HEK293 (cell line): ENCODE measurements around the gene CLK1.

Source experiments
- CTCF ChIA-PET: fragments of 350-600 bp; formaldehyde crosslinking; extraction: SDS; loops from one replicate; lab custom pipeline; 2021; ENCODE audit warnings: antibody characterized with exemption; lab: Yijun Ruan, JAX
- POLR2A ChIA-PET: fragments of 300-600 bp; formaldehyde crosslinking; extraction: SDS; loops from one replicate; lab custom pipeline; 2020; ENCODE audit warnings: antibody characterized with exemption, inconsistent platforms; lab: Yijun Ruan, JAX
- H3K27ac ChIP-seq: fragments of 200-500 bp; sonication (Bioruptor generic); 2 replicates; pipeline ENCODE4 v1.5.1; 2014; ENCODE audit warnings: low read depth, low read length, control low read depth, inconsistent platforms; ENCODE audit errors: extremely low read depth
- H3K36me3 ChIP-seq, 2 experiments: fragments of 200-500 bp in 1 of 2; sonication (Bioruptor generic) in 1 of 2; 1 replicate in 1 of 2; 2 replicates in 1 of 2; pipeline ENCODE4 v1.5.1; 2014 to 2017; ENCODE audit warnings: inconsistent platforms in 2 of 2, low read length in 2 of 2; ENCODE audit not compliant: control insufficient read depth in 2 of 2, insufficient read depth in 1 of 2
- H3K4me1 ChIP-seq: fragments of 200-500 bp; sonication (Bioruptor generic); 2 replicates; pipeline ENCODE4 v1.5.1; 2014; ENCODE audit warnings: mild to moderate bottlenecking, low read length, inconsistent platforms; ENCODE audit not compliant: control insufficient read depth, insufficient read depth
- H3K4me3 ChIP-seq: 2 replicates; pipeline ENCODE4 v1.5.1; 2011; ENCODE audit warnings: low read depth, mild to moderate bottlenecking, control low read depth, low read length, moderate library complexity
- H3K9me3 ChIP-seq: fragments of 200-500 bp; sonication (Bioruptor generic); 2 replicates; pipeline ENCODE4 v1.5.1; 2014; ENCODE audit warnings: low read depth, low read length, inconsistent platforms; ENCODE audit not compliant: control insufficient read depth, insufficient read depth
- BCL6B ChIP-seq: fragments of 450-650 bp; formaldehyde crosslinking; IDR thresholded peaks from 2 replicates; pipeline ENCODE4 v1.5.1; 2017; ENCODE audit warnings: missing biosample characterization, missing genetic modification characterization
- GLI2 ChIP-seq: fragments of 450-650 bp; formaldehyde crosslinking; IDR thresholded peaks from 2 replicates; pipeline ENCODE4; 2017; ENCODE audit warnings: missing biosample characterization, missing genetic modification characterization, low read depth, borderline replicate concordance
- GLI4 ChIP-seq: fragments of 450-650 bp; formaldehyde crosslinking; IDR thresholded peaks from 2 replicates; pipeline ENCODE4 v1.5.1; 2016; ENCODE audit warnings: missing biosample characterization, missing genetic modification characterization
- IKZF3 ChIP-seq: fragments of 450-650 bp; IDR thresholded peaks from 2 replicates; pipeline ENCODE4 v1.5.0; 2018; ENCODE audit warnings: missing biosample characterization, mild to moderate bottlenecking, missing genetic modification characterization, moderate library complexity
- OSR2 ChIP-seq: fragments of 450-650 bp; formaldehyde crosslinking; IDR thresholded peaks from 2 replicates; pipeline ENCODE4 v1.5.1; 2016; ENCODE audit warnings: missing biosample characterization, missing genetic modification characterization
- PRDM4 ChIP-seq: fragments of 450-650 bp; formaldehyde crosslinking; IDR thresholded peaks from 2 replicates; pipeline ENCODE4 v1.5.1; 2017; ENCODE audit warnings: missing biosample characterization, missing genetic modification characterization
- TSHZ1 ChIP-seq: fragments of 450-650 bp; formaldehyde crosslinking; IDR thresholded peaks from 2 replicates; pipeline ENCODE4 v1.5.1; 2016; ENCODE audit warnings: missing biosample characterization, missing genetic modification characterization, borderline replicate concordance
- WT1 ChIP-seq: fragments of 450-650 bp; formaldehyde crosslinking; IDR thresholded peaks from 2 replicates; pipeline ENCODE4 v1.5.1; 2016; ENCODE audit warnings: missing biosample characterization, missing genetic modification characterization
- ZFP37 ChIP-seq: fragments of 450-650 bp; formaldehyde crosslinking; IDR thresholded peaks from 2 replicates; pipeline ENCODE4 v1.5.1; 2016; ENCODE audit warnings: missing biosample characterization, missing genetic modification characterization
- ZFP41 ChIP-seq: fragments of 450-650 bp; formaldehyde crosslinking; IDR thresholded peaks from 2 replicates; pipeline ENCODE4 v1.5.1; 2016; ENCODE audit warnings: missing biosample characterization, missing genetic modification characterization, borderline replicate concordance
- ZNF175 ChIP-seq: fragments of 450-650 bp; formaldehyde crosslinking; IDR thresholded peaks from 2 replicates; pipeline ENCODE4 v1.5.1; 2016; ENCODE audit warnings: missing biosample characterization, missing genetic modification characterization
- ZNF561 ChIP-seq: fragments of 450-650 bp; IDR thresholded peaks from 2 replicates; pipeline ENCODE4 v1.5.1; 2018; ENCODE audit warnings: missing biosample characterization, missing genetic modification characterization, borderline replicate concordance
- ZNF654 ChIP-seq: fragments of 450-650 bp; formaldehyde crosslinking; IDR thresholded peaks from 2 replicates; pipeline ENCODE4 v1.5.1; 2016; ENCODE audit warnings: low read depth, missing biosample characterization, missing genetic modification characterization
- ZNF660 ChIP-seq: fragments of 450-650 bp; IDR thresholded peaks from 2 replicates; pipeline ENCODE4 v1.5.1; 2018; ENCODE audit warnings: missing biosample characterization, mild to moderate bottlenecking, missing genetic modification characterization
- ZSCAN4 ChIP-seq: fragments of 450-650 bp; formaldehyde crosslinking; IDR thresholded peaks from 2 replicates; pipeline ENCODE4 v1.5.1; 2017; ENCODE audit warnings: missing biosample characterization, missing genetic modification characterization
- TF ChIP-seq, protein P1 (sequence below): fragments of 450-650 bp; formaldehyde crosslinking; conservative IDR thresholded peaks from 2 replicates; pipeline ENCODE4 v1.5.1; 2016; ENCODE audit warnings: low read depth, missing biosample characterization, missing genetic modification characterization

CLK1 gene

DNA sequence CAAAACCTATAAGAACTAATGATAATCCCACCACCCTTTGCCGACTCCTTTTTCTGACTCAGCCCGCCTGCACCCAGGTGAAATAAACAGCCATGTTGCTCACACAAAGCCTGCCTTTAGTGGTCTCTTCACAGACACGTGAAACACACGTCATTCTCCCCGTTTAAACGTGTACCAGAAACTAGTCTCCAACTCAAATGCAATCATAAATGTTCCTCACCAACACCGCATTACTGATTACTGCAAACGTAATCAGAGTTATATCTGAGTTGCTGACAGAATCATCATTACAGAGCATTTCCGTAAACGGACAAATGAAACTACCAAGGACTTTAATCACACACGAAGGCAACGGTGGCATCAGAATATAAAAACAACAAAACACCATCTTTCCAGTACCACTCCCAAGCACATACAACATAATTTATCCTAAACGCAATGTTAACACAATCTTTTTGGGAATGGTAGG is 1.9 kb downstream of the CLK1 start (continued):
- TF ChIP-seq ZNF654 (tag by site-specific recombination) (no peak), ZNF561 (tag by site-specific recombination) (no peak), WT1 (0 out of 2 replicates have a peak, but pooled peaks have one; percentile 6), GLI2 (tag by site-specific recombination) (no peak), ZSCAN4 (tag by site-specific recombination) (no peak), GLI4 (no peak), BCL6B (tag by site-specific recombination) (no peak), PRDM4 (no peak), TSHZ1 (tag by site-specific recombination) (no peak)

- H3K36me3 ChIP-seq = peaks cover 32 to 56% of the 10 kb centered on the region in 2 experiments
- POLR2A ChIA-PET = interaction anchor here (0.7 kb wide), 2 partner anchors 110 to 269 kb away, joined by 3 read pairs; no protein-coding TSS in a partner anchor
- TF ChIP-seq IKZF3 (tag by site-specific recombination) = peak; percentile 52; the same call in 1 of the 2 replicates
- TF ChIP-seq ZNF660 = no peak
- 0 out of 2 replicates have a peak, but pooled peaks cover 10% of the 10 kb centered on the region for H3K4me1 ChIP-seq
- H3K9me3 ChIP-seq = no peaks in the 10 kb centered on the region
- CTCF ChIA-PET = no interaction called here
- H3K27ac ChIP-seq = no peak overlapping the region
- peak overlapping the region; percentile 95 for H3K4me3 ChIP-seq
Measured at GRCh38 chr2:200861617-200862155, 2.8 kb downstream of the CLK1 start.

GRCh38 chr2:200860092-200860795 is 4.2 kb downstream of the CLK1 start:
- POLR2A ChIA-PET = interaction anchor here (0.6 kb wide), 1 partner anchor 41 kb away, joined by 4 read pairs; no protein-coding TSS in a partner anchor
- Histone ChIP-seq H3K9me3 (no peaks in the 10 kb centered on the region), H3K4me1 (0 out of 2 replicates have a peak, but pooled peaks cover 10% of the 10 kb centered on the region), H3K27ac (no peak overlapping the region), H3K36me3 (peaks cover 46 to 70% of the 10 kb centered on the region in 2 experiments), H3K4me3 (no peak overlapping the region; the same call in 1 of the 2 replicates)
- CTCF ChIA-PET = no interaction called here
- TF ChIP-seq OSR2 (tag by site-specific recombination) = no peak
- TF ChIP-seq ZNF175 = no peak
- no peak for TF ChIP-seq ZFP41
- TF ChIP-seq, protein P1, sequence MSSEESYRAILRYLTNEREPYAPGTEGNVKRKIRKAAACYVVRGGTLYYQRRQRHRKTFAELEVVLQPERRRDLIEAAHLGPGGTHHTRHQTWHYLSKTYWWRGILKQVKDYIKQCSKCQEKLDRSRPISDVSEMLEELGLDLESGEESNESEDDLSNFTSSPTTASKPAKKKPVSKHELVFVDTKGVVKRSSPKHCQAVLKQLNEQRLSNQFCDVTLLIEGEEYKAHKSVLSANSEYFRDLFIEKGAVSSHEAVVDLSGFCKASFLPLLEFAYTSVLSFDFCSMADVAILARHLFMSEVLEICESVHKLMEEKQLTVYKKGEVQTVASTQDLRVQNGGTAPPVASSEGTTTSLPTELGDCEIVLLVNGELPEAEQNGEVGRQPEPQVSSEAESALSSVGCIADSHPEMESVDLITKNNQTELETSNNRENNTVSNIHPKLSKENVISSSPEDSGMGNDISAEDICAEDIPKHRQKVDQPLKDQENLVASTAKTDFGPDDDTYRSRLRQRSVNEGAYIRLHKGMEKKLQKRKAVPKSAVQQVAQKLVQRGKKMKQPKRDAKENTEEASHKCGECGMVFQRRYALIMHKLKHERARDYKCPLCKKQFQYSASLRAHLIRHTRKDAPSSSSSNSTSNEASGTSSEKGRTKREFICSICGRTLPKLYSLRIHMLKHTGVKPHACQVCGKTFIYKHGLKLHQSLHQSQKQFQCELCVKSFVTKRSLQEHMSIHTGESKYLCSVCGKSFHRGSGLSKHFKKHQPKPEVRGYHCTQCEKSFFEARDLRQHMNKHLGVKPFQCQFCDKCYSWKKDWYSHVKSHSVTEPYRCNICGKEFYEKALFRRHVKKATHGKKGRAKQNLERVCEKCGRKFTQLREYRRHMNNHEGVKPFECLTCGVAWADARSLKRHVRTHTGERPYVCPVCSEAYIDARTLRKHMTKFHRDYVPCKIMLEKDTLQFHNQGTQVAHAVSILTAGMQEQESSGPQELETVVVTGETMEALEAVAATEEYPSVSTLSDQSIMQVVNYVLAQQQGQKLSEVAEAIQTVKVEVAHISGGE (tag by site-specific recombination) = no peak
- TF ChIP-seq ZFP37 (tag by site-specific recombination) = no peak
